ENCODE results near the gene STARD4. TPM values are rescaled to one million over a fixed set of nuclear protein-coding genes. Genes with fewer than 3 reads are reported as not detected.
A peak's percentile ranks its signal among the peaks of the same experiment; 100 is the strongest.

Gene STARD4
- total RNA-seq, 3 donors from 2014 or later: 18.8 to 37.5 (median 36.0) TPM

DNA sequence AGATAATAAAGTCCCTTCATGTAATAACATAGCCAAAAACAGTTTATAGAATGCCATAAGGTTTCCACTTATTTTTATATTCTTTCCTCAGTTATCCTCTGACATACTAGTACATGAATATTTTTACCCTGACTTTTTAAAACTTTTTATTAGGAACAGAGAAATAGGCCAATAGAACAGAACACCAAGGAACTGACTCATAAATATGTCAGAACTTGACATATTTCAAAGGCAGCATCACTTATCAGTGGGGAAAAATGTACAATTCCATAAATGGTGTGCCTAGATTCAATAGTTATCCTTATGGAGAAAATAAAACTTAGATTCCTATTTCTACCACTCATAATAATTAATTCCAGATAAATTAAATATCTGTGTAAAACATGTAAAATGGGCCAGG is 9.4 kb downstream of the STARD4 start:
- H3K36me3 ChIP-seq (ENCODE audit: low read depth): no peaks in the 10 kb centered on the region
- ATAC-seq: no peak
- DNase-seq: no peak
- no peaks in the 10 kb centered on the region for H3K4me1 ChIP-seq (ENCODE audit: low read depth)
- no peaks in the 10 kb centered on the region for H3K9me3 ChIP-seq
- TF ChIP-seq, protein P1, sequence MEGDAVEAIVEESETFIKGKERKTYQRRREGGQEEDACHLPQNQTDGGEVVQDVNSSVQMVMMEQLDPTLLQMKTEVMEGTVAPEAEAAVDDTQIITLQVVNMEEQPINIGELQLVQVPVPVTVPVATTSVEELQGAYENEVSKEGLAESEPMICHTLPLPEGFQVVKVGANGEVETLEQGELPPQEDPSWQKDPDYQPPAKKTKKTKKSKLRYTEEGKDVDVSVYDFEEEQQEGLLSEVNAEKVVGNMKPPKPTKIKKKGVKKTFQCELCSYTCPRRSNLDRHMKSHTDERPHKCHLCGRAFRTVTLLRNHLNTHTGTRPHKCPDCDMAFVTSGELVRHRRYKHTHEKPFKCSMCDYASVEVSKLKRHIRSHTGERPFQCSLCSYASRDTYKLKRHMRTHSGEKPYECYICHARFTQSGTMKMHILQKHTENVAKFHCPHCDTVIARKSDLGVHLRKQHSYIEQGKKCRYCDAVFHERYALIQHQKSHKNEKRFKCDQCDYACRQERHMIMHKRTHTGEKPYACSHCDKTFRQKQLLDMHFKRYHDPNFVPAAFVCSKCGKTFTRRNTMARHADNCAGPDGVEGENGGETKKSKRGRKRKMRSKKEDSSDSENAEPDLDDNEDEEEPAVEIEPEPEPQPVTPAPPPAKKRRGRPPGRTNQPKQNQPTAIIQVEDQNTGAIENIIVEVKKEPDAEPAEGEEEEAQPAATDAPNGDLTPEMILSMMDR (IDR thresholded peaks at IDR 0.05): no peak
- intact Hi-C loops (cut with DNase I, micrococcal nuclease): no loop called here
- no peak overlapping the region for H3K4me3 ChIP-seq

DNA sequence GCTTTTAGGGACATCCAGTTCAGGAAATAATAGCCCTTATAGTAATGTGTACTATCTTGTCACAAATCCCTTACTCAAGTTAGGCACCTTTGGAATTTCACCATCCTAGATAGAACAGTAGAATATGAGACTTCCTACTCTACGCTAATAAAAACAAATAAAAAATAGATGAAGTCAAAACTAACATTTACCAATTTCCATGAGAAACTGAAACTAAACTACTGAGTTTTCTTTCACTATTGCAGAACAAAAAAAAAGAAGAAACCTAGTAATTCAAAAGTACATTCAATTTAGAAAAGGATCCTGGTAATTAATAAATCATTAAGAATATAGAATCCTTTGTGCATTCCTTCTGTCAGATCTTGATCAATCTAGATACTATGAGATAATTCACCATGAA is 14.0 kb downstream of the STARD4 start:
- TF ChIP-seq, protein P1 (IDR thresholded peaks at IDR 0.05): no peak
- H3K4me1 ChIP-seq (ENCODE audit: low read depth): no peaks in the 10 kb centered on the region
- H3K36me3 ChIP-seq (ENCODE audit: low read depth): no peaks in the 10 kb centered on the region
- H3K4me3 ChIP-seq: no peak overlapping the region
- H3K9me3 ChIP-seq: no peaks in the 10 kb centered on the region
- intact Hi-C loops (cut with DNase I, micrococcal nuclease): no loop called here
- ATAC-seq (no peak), DNase-seq (no peak)

DNA sequence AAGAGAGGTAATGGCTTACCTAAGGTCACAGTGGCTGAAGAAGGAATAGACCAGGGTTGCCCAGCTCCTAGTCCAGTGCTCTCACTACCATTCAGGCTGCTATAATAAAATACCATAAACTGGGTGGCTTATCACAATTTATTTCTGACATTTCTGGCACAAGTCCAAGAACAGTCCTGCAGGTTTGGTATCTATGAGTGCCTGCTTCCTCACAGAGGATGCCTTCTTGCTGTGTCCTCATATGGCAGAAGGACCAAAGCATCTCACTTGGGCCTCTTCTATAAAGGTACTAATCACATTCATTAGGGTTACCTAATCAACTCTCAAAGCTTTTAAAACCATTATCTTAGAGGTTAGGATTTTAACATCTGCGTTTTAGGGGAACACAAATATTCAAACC is 17.2 kb downstream of the STARD4 start:
- Histone ChIP-seq H3K4me1 (ENCODE audit: low read depth) (no peaks in the 10 kb centered on the region), H3K36me3 (ENCODE audit: low read depth) (no peaks in the 10 kb centered on the region), H3K4me3 (no peak overlapping the region), H3K9me3 (no peaks in the 10 kb centered on the region)
- DNase-seq: no peak
- intact Hi-C loops (cut with DNase I, micrococcal nuclease): no loop called here
- TF ChIP-seq, protein P1 (IDR thresholded peaks at IDR 0.05): no peak
- ATAC-seq: peak; percentile 18

DNA sequence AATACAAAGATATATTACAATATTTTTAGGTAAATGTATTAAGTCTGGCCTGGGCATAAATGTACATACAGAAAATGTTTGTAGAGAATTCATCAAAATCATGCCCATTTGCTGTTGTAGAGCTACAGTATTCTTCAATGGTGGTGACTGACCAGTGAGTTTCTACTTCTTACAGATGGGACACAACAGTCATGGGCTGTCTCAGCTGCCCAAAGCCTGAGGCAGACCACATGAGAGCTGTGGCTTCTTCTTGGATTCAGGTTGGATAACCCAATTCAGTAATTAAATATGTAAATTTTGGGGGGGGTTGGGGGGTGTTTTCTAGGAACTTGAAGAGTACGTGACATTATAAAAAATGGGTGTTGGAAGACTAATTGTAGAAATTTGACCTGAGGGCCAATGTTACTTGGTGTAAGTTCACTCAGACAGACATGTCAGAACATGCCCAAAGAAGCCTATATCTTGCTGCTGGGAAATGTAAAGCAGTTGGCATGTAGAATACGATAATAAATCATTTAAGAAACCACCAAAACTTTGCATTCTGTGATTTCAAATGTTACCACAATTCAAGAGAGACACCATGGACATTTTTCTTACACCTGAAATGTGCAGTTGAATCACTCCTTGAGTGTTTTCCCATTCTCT is 17.9 kb downstream of the STARD4 start:
- Histone ChIP-seq H3K36me3 (ENCODE audit: low read depth) (no peaks in the 10 kb centered on the region), H3K4me3 (no peak overlapping the region), H3K4me1 (ENCODE audit: low read depth) (no peaks in the 10 kb centered on the region), H3K9me3 (no peaks in the 10 kb centered on the region)
- DNase-seq (no peak), ATAC-seq (no peak)
- intact Hi-C loops (cut with DNase I, micrococcal nuclease): no loop called here
- TF ChIP-seq, protein P1 (IDR thresholded peaks at IDR 0.05): no peak

DNA sequence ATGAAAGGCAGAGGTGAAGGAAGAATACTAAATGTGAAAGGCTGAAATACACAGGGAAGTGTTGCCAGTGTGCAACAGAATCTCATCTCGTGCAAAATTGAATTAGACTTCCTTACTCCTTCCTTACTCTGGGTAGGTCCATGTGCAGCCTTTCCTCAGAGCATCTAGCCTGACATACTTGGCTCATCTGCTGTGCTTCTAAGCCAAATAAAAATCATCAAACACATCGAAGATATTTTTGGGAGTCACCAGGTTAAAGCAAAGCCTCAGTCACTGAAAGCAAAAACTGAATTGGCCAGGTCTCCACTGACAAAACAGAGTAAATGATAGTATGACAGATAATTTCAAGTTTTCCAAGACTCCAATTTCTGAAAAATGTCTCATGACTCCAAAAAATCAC is 19.3 kb downstream of the STARD4 start:
- H3K9me3 ChIP-seq: no peaks in the 10 kb centered on the region

More for the DNA sequence above, 19.3 kb downstream of the STARD4 start:
- H3K4me3 ChIP-seq: no peak overlapping the region
- DNase-seq (no peak), ATAC-seq (no peak)
- TF ChIP-seq, protein P1 (IDR thresholded peaks at IDR 0.05): no peak
- H3K36me3 ChIP-seq (ENCODE audit: low read depth): no peaks in the 10 kb centered on the region
- no peaks in the 10 kb centered on the region for H3K4me1 ChIP-seq (ENCODE audit: low read depth)
- intact Hi-C loops (cut with DNase I, micrococcal nuclease): no loop called here
